Neural cell (in vitro differentiated cells): Measurements from ENCODE around the gene ANKDD1B. TPM values are rescaled to one million over a fixed set of nuclear protein-coding genes. Genes with fewer than 3 reads are reported as not detected.

Source experiments
- H2AFZ ChIP-seq: fragments of 200-600, 300-800 bp; sonication (generic), shearing (Covaris generic); 2 replicates; pipeline ENCODE4 v1.6.0; 2014; ENCODE audit warnings: low read depth, mild to moderate bottlenecking, antibody characterized with exemption, low read length, moderate library complexity
- H3F3A ChIP-seq: fragments of 200-600 bp; shearing (Covaris generic); 2 replicates; pipeline ENCODE4 v1.6.1; 2016; ENCODE audit warnings: mild to moderate bottlenecking, moderate library complexity, mixed read lengths, antibody characterized with exemption, low read length; ENCODE audit not compliant: insufficient read depth, poor library complexity, severe bottlenecking
- H3K27ac ChIP-seq: fragments of 200-600, 300-800 bp; sonication (generic), shearing (Covaris generic); 2 replicates; pipeline ENCODE4 v1.5.1; 2014; ENCODE audit warnings: mild to moderate bottlenecking, low read length, moderate library complexity
- H3K27me3 ChIP-seq: fragments of 300-800, 200-600 bp; sonication (generic), shearing (Covaris generic); 2 replicates; pipeline ENCODE4 v1.6.0; 2014; ENCODE audit warnings: mild to moderate bottlenecking, low read depth, low read length, moderate library complexity; ENCODE audit not compliant: insufficient read depth
- H3K36me3 ChIP-seq: fragments of 300-800, 200-600 bp; sonication (generic), shearing (Covaris generic); 2 replicates; pipeline ENCODE4 v1.5.1; 2014; ENCODE audit warnings: mild to moderate bottlenecking, antibody characterized with exemption, low read length, moderate library complexity; ENCODE audit not compliant: insufficient read depth
- H3K4me2 ChIP-seq: fragments of 300-800, 200-600 bp; sonication (generic), shearing (Covaris generic); 2 replicates; pipeline ENCODE4 v1.6.0; 2014; ENCODE audit warnings: mild to moderate bottlenecking, low read length
- H3K4me3 ChIP-seq: fragments of 300-800, 200-600 bp; sonication (generic), shearing (Covaris generic); 2 replicates; pipeline ENCODE4 v1.5.1; 2014; ENCODE audit warnings: mild to moderate bottlenecking, low read length, moderate library complexity
- H3K79me2 ChIP-seq: fragments of 200-600 bp; shearing (Covaris generic); replicated peaks from 2 replicates; pipeline ENCODE4 v1.6.0; 2014; ENCODE audit warnings: mild to moderate bottlenecking, low read length, moderate library complexity; ENCODE audit not compliant: insufficient read depth
- H3K9ac ChIP-seq: fragments of 300-800, 200-600 bp; sonication (generic), shearing (Covaris generic); 2 replicates; pipeline ENCODE4 v1.6.1; 2016; ENCODE audit warnings: mild to moderate bottlenecking, low read length, mixed read lengths
- H3K9me2 ChIP-seq: fragments of 200-600 bp; shearing (Covaris generic); 2 replicates; pipeline ENCODE4 v1.6.1; 2016; ENCODE audit warnings: mild to moderate bottlenecking, low read length, mixed read lengths; ENCODE audit not compliant: insufficient read depth
- H3K9me3 ChIP-seq: fragments of 200-600, 300-800 bp; sonication (generic), shearing (Covaris generic); 2 replicates; pipeline ENCODE4 v1.6.1; 2016; ENCODE audit warnings: mild to moderate bottlenecking, mixed run types, low read length, moderate library complexity, mixed read lengths
- H4K20me1 ChIP-seq: fragments of 200-600 bp; shearing (Covaris generic); 2 replicates; pipeline ENCODE4 v1.6.1; 2016; ENCODE audit warnings: mild to moderate bottlenecking, mixed run types; ENCODE audit not compliant: insufficient read depth
- CTCF ChIP-seq: fragments of 450-650 bp; IDR thresholded peaks from 2 replicates; pipeline ENCODE4 v1.5.1; 2014; ENCODE audit warnings: antibody characterized with exemption, mild to moderate bottlenecking, moderate library complexity; ENCODE audit not compliant: poor library complexity, severe bottlenecking
- EP300 ChIP-seq: fragments of 450-650 bp; conservative IDR thresholded peaks from 2 replicates; pipeline ENCODE4 v1.6.1; 2014; ENCODE audit warnings: antibody characterized with exemption, mild to moderate bottlenecking, moderate library complexity; ENCODE audit not compliant: poor library complexity, severe bottlenecking
- EZH2 ChIP-seq: fragments of 200-600, 300-800 bp; shearing (Covaris generic), sonication (generic); IDR thresholded peaks from 2 replicates; pipeline ENCODE4 v1.6.1; 2014; ENCODE audit warnings: antibody characterized with exemption, low read length, borderline replicate concordance, mild to moderate bottlenecking; ENCODE audit not compliant: insufficient read depth, poor library complexity, severe bottlenecking
- MXI1 ChIP-seq: fragments of 450-650 bp; conservative IDR thresholded peaks from 2 replicates; pipeline ENCODE4 v1.6.1; 2014; ENCODE audit warnings: antibody characterized with exemption, mild to moderate bottlenecking; ENCODE audit not compliant: poor library complexity, severe bottlenecking
- POLR2AphosphoS5 ChIP-seq: IDR thresholded peaks from 2 replicates; pipeline ENCODE4 v1.6.1; 2012
- RAD21 ChIP-seq: fragments of 450-650 bp; conservative IDR thresholded peaks from 2 replicates; pipeline ENCODE4 v1.6.1; 2014; ENCODE audit warnings: antibody characterized with exemption, mild to moderate bottlenecking, moderate library complexity
- SMC3 ChIP-seq: fragments of 450-650 bp; conservative IDR thresholded peaks from 2 replicates; pipeline ENCODE4 v1.6.1; 2014; ENCODE audit warnings: antibody characterized with exemption, mild to moderate bottlenecking, moderate library complexity; ENCODE audit not compliant: poor library complexity
- TAF1 ChIP-seq: IDR thresholded peaks from 2 replicates; pipeline ENCODE4 v1.6.1; 2012; ENCODE audit warnings: low read depth
- polyA plus RNA-seq: library from polyadenylated mRNA; depleted of rRNA; stranded (reverse); fragments of >200 nt; gene quantifications from 2 replicates; pipeline ENCODE4 v1.2.3, GENCODE V29; 2014
- TF ChIP-seq, protein P1 (sequence below): IDR thresholded peaks from 2 replicates; pipeline ENCODE4 v1.6.1; 2012; ENCODE audit warnings: borderline replicate concordance

ANKDD1B gene
- polyA plus RNA-seq, 1 donor from 2014 or later: 0.37 TPM

- Histone ChIP-seq H3K9ac (no peak overlapping the region), H3K9me3 (no peaks in the 10 kb centered on the region), H3K4me2 (no peak overlapping the region), H3K9me2 (no peaks in the 10 kb centered on the region), H3K27me3 (no peaks in the 10 kb centered on the region), H3K79me2 (no peaks in the 10 kb centered on the region), H3K36me3 (no peaks in the 10 kb centered on the region), H3K4me3 (no peak overlapping the region), H4K20me1 (no peaks in the 10 kb centered on the region), H2AFZ (no peak overlapping the region), H3K27ac (no peak overlapping the region), H3F3A (no peaks in the 10 kb centered on the region)
- no peak for TF ChIP-seq CTCF
- TF ChIP-seq POLR2AphosphoS5: no peak
- no peak for TF ChIP-seq EP300
- no peak for TF ChIP-seq MXI1
- no peak for TF ChIP-seq RAD21
Observed at GRCh38 chr5:75672616-75673015, 61.4 kb downstream of the ANKDD1B start.

DNA sequence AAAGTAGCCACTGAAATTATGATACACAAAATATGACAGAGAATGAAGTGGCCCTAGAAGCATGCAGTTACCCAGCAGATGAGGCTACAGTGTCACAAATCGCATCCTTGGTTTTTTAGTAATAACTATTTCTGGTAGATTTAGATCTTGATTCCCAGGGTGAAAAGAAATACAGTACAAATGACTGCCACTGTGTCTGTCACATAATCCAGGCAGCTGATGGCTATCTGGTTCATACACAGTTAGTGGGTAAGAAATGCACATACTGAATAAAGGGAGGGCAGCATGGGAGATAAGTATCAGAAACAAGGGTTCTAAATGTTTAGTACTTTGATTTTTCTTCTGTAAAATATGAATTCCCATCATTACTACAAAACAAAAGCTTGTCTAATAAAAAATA lies 64.5 kb downstream of the ANKDD1B start:
- Histone ChIP-seq H3K36me3 (no peaks in the 10 kb centered on the region), H3K9me2 (no peaks in the 10 kb centered on the region), H4K20me1 (no peaks in the 10 kb centered on the region), H3F3A (no peaks in the 10 kb centered on the region), H3K9ac (no peak overlapping the region), H3K9me3 (no peaks in the 10 kb centered on the region), H2AFZ (no peak overlapping the region), H3K27me3 (no peaks in the 10 kb centered on the region), H3K4me3 (no peak overlapping the region), H3K27ac (no peak overlapping the region), H3K79me2 (no peaks in the 10 kb centered on the region), H3K4me2 (no peak overlapping the region)
- TF ChIP-seq SMC3 (no peak), POLR2AphosphoS5 (no peak), MXI1 (no peak), RAD21 (no peak), EZH2 (no peak), TAF1 (no peak), EP300 (no peak)
- TF ChIP-seq, protein P1, sequence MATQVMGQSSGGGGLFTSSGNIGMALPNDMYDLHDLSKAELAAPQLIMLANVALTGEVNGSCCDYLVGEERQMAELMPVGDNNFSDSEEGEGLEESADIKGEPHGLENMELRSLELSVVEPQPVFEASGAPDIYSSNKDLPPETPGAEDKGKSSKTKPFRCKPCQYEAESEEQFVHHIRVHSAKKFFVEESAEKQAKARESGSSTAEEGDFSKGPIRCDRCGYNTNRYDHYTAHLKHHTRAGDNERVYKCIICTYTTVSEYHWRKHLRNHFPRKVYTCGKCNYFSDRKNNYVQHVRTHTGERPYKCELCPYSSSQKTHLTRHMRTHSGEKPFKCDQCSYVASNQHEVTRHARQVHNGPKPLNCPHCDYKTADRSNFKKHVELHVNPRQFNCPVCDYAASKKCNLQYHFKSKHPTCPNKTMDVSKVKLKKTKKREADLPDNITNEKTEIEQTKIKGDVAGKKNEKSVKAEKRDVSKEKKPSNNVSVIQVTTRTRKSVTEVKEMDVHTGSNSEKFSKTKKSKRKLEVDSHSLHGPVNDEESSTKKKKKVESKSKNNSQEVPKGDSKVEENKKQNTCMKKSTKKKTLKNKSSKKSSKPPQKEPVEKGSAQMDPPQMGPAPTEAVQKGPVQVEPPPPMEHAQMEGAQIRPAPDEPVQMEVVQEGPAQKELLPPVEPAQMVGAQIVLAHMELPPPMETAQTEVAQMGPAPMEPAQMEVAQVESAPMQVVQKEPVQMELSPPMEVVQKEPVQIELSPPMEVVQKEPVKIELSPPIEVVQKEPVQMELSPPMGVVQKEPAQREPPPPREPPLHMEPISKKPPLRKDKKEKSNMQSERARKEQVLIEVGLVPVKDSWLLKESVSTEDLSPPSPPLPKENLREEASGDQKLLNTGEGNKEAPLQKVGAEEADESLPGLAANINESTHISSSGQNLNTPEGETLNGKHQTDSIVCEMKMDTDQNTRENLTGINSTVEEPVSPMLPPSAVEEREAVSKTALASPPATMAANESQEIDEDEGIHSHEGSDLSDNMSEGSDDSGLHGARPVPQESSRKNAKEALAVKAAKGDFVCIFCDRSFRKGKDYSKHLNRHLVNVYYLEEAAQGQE: no peak

GRCh38 chr5:75677607-75678006 lies 66.4 kb downstream of the ANKDD1B start:
- H3K4me3 ChIP-seq: no peak overlapping the region
- H3K27ac ChIP-seq: no peak overlapping the region
- no peak overlapping the region for H3K9ac ChIP-seq
- no peak for TF ChIP-seq MXI1
- no peak for TF ChIP-seq EZH2
- no peak for TF ChIP-seq CTCF
- TF ChIP-seq RAD21: no peak
- no peak for TF ChIP-seq SMC3
- TF ChIP-seq TAF1: no peak
- TF ChIP-seq, protein P1: no peak
- TF ChIP-seq POLR2AphosphoS5: no peak
- no peak for TF ChIP-seq EP300
- H2AFZ ChIP-seq: no peak overlapping the region
- H3K27me3 ChIP-seq: no peaks in the 10 kb centered on the region
- no peaks in the 10 kb centered on the region for H3K9me3 ChIP-seq
- H3K79me2 ChIP-seq: no peaks in the 10 kb centered on the region
- H3K4me2 ChIP-seq: no peak overlapping the region
- H4K20me1 ChIP-seq: no peaks in the 10 kb centered on the region
- H3K36me3 ChIP-seq: no peaks in the 10 kb centered on the region
- no peaks in the 10 kb centered on the region for H3K9me2 ChIP-seq
- no peaks in the 10 kb centered on the region for H3F3A ChIP-seq
